ENCODE measurements around the gene CABLES1. TPM values are rescaled to one million over a fixed set of nuclear protein-coding genes. Genes with fewer than 3 reads are reported as not detected.
A peak's percentile ranks its signal among the peaks of the same experiment; 100 is the strongest.
"Not testable (repeated sequence)": the region's sequence is repeated elsewhere in the genome, so short reads cannot be mapped to it uniquely, and the experiment has no call there.

Gene CABLES1, protein sequence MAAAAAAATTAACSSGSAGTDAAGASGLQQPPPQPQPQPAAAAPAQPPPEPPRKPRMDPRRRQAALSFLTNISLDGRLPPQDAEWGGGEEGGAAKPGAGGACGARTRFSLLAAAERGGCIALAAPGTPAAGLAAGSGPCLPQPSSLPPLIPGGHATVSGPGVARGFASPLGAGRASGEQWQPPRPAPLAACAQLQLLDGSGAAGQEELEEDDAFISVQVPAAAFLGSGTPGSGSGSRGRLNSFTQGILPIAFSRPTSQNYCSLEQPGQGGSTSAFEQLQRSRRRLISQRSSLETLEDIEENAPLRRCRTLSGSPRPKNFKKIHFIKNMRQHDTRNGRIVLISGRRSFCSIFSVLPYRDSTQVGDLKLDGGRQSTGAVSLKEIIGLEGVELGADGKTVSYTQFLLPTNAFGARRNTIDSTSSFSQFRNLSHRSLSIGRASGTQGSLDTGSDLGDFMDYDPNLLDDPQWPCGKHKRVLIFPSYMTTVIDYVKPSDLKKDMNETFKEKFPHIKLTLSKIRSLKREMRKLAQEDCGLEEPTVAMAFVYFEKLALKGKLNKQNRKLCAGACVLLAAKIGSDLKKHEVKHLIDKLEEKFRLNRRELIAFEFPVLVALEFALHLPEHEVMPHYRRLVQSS
- total RNA-seq (2014; rRNA removed; shearing (Covaris generic)) = 21.9 and 22.8 TPM in 2 replicates

DNA sequence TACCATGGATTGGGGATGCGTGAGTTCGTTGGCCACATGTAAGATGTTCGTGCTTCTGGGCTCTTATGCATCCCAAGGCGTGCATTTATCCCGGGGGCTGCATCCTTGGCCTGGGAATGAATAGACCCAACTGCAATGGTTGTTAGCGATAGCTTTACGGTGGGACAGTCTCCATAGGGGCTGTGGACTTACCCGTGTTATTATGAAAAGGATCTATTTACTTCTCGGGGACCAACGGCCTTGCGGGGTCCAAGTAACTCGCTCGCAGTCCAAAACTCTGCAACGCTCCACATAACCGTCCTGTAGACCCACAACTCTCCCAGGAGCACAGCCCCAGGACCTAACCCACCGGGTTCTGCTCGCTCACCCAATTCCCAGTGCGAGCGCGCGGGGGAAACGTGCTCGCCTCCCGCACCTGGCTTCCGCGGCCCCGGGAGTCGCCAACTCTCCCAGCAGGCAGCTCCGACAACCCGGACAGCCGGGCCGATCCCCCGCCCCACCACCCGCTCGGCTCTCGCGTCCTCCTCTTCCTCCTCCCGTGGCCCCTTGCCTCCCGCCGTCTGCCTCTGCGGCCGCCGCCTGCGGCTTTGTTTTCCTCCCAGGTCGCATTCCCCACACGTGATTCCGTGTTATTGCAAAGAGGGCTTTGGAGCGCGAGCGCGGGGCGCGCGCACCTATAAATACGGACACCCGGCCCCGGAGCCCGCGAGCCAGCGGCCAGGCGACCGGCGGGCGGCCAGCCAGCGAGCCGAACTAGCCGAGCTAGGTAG is at the start of gene CABLES1:
CABLES1 (plus strand) TSS at position 706 of the 770 bp plus-strand sequence. CDS start 278 bp downstream, outside the sequence.
- Histone ChIP-seq H3K9me3 (replicated peaks) (no peaks in the 10 kb centered on the region), H3K4me1 (peaks cover 8% of the 10 kb centered on the region), H3K27ac (peak within 1 kb of the TSS; percentile 83), H3K27me3 (no peaks in the 10 kb centered on the region), H3K4me3 (peak within 1 kb of the TSS; percentile 78), H3K36me3 (no peaks in the 10 kb centered on the region)
- DNase-seq = peak; percentile 62 to 65

DNA sequence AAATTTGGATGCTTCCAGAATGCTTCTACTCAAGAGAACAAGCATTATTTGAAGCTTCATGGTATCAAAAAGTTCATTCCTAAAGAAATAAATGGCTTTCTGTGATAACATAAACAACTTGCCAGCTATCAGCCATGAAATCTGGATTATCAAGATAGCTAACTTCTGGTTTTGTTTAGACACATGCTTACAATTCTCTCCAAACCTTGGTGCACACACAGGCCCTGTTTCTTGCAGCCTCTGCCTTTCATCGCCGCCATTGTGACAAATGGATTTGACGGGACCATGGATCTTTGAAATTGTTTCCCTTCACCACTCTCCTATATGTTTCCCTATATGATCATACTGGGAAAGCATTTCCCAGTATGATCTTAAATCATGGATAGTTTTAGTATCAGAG is 47.9 kb upstream of the CABLES1 start:
- Histone ChIP-seq H3K36me3 (no peaks in the 10 kb centered on the region), H3K4me1 (no peaks in the 10 kb centered on the region), H3K27me3 (no peaks in the 10 kb centered on the region), H3K4me3 (no peak overlapping the region), H3K9me3 (replicated peaks) (no peaks in the 10 kb centered on the region), H3K27ac (no peak overlapping the region)
- no peak for DNase-seq

DNA sequence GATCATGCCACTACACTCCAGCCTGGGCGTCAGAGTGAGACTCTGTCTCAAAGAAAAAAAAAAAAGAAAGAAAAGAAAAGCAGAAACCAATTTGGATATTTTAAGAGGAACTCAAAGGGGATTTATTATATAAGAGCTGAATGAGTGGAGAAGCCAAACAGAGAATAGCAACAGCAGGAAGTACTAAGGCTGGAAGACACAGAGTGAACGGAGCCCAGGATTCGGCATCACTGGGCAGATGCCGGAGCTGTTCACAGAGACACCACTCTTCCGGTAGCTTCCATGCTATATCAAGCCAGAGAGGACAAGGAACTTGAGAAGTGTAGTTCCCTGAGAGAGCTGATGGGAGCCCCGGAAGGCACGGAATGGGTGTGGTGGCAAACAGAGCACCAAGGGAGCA is 47.0 kb upstream of the CABLES1 start:
- Histone ChIP-seq H3K27ac (no peak overlapping the region), H3K9me3 (replicated peaks) (no peaks in the 10 kb centered on the region), H3K36me3 (no peaks in the 10 kb centered on the region), H3K4me3 (no peak overlapping the region), H3K27me3 (no peaks in the 10 kb centered on the region), H3K4me1 (no peaks in the 10 kb centered on the region)
- DNase-seq = no peak

DNA sequence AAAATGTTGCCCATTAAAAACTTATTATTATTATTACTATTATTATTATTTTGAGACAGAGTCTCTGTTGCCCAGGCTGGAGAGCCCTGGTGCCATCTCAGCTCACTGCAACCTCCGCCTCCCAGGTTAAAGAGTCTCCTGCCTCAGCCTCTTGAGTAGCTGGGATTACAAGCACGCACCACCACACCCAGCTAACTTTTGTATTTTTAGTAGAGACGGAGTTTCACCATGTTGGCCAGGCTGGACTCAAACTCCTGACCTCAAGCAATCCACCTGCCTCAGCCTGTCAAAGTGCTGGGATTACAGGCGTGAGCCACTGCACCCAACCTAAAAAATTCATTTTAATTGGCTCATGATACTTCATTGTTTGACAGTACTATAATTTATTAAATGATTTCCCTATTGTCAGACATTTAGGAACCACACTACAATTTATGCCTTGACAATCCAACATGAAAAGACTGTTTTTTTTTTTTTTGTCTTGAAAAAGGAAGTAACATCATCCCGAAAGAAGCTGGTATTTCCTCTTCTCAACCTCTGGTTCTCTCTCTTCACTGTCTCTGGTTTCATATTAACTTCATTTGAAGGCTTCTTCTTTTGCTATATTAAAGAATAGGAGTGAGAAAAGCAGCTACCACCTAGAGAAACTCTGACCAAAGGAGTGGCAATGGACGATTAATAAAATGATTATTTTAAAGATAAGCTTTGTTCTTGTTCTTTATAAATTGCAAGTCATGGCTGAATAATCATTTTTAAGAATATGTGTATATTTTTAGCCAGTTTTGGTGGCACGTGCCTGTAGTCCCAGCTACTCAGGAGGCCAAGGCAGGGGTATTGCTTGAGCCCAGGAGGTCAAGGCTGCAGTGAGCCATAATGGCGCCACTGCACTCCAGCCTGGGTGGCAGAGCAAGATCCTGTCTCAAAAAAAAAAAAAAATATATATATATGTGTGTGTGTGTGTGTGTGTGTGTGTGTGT is 44.0 kb upstream of the CABLES1 start:
- H3K4me3 ChIP-seq; H3K36me3 ChIP-seq; H3K27ac ChIP-seq; H3K4me1 ChIP-seq; H3K27me3 ChIP-seq; DNase-seq; H3K9me3 ChIP-seq (replicated peaks): not testable (repeated sequence)

DNA sequence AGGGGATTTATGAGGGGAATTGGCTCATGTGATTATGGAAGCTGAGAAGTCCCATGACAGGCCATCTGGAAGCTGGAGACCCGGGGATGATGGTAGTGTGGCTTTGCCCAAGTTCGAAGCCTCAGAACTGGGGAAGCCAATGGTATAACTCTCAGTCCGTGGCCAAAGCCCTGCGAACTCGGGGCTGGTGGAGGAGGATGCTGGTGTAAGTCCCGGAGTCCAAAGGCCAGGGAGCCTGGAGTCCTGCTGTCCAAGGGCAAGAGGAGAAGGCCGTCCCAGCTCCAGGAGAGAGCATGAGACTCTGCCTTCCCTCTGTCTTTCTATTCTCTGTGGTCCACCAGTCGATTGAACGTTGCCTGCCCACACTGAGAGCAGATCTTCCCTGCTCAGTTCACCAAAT is 43.2 kb upstream of the CABLES1 start:
- H3K4me1 ChIP-seq = no peaks in the 10 kb centered on the region
- no peak overlapping the region for H3K4me3 ChIP-seq
- no peaks in the 10 kb centered on the region for H3K9me3 ChIP-seq (replicated peaks)
- no peaks in the 10 kb centered on the region for H3K36me3 ChIP-seq
- no peak overlapping the region for H3K27ac ChIP-seq
- H3K27me3 ChIP-seq = no peaks in the 10 kb centered on the region
- DNase-seq = no peak

DNA sequence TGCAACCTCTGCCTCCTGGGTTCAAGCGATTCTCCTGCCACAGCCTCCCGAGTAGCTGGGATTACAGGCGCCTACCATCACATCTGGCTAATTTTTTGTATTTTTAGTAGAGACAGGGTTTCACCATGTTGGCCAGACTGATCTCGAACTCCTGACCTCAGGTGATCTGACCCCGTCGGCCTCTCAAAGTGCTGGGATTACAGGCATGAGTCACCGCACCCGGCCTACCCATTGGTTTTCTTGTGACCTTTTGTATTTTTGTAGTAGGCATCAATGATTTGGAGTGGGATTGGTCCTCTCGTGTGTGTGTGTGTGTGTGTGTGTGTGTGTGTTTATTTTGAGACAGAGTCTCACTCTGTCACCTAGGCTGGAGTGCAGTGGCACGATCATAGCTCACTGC is 42.2 kb upstream of the CABLES1 start:
- H3K27me3 ChIP-seq; H3K4me1 ChIP-seq; H3K36me3 ChIP-seq; DNase-seq; H3K9me3 ChIP-seq (replicated peaks); H3K4me3 ChIP-seq; H3K27ac ChIP-seq: not testable (repeated sequence)

DNA sequence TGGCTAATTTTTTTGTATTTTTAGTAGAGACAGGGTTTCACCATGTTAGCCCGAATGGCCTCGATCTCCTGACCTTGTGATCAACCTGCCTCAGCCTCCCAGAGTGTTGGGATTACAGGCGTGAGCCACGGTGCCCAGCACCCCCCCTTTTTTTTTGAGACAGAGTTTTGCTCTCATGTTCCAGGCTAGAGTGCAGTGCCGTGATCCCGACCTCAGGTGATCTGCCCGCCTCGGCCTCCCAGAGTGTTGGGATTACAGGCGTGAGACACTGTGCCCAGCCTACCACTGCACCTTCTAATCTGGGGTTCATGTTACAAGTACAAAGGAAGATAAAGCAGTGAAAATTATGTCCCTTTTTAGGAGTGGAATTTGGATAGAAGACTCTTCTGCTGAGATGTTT is 41.5 kb upstream of the CABLES1 start:
- no peaks in the 10 kb centered on the region for H3K36me3 ChIP-seq
- DNase-seq = no peak
- no peak overlapping the region for H3K27ac ChIP-seq
- H3K4me3 ChIP-seq = no peak overlapping the region
- no peaks in the 10 kb centered on the region for H3K27me3 ChIP-seq
- H3K9me3 ChIP-seq (replicated peaks) = no peaks in the 10 kb centered on the region
- H3K4me1 ChIP-seq = no peaks in the 10 kb centered on the region

DNA sequence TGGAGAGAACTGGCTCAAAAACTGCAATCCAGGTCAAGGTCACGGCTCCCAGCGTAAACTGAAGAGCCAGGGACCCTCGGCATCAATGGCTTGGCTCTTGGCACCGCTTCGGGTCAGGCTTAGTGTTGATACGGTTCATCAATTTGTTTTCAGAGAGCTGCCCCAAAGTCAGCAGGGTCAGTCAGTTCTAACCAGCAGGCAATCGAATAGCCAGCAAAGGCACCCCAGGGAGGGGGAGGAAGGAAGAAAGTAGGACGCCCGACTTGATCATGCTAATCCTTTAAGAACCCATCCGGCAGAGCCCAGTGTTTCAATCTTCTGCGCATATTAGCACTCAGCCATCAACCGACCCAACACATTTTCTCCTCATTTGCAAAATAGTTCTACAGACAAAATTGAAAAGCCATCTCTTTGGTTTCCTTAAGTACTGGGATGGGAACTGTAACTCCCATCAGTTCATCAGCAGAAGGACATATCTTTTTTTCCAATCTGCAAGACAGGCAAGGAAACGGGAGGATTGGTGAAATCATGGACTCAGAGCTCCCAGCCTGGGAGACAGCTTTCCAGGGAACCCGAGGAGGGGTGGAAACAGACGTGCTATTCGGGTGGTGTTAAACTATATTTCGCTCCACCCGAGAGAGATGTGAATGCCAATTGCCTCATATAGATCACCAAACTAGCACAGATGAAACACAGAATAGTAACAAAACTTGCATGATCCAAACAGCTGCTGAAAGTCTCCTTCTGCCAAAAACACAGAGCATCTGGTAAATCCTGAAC is 40.7 kb upstream of the CABLES1 start:
- Histone ChIP-seq H3K4me3 (peak overlapping the region; percentile 34), H3K4me1 (no peaks in the 10 kb centered on the region), H3K27me3 (no peaks in the 10 kb centered on the region), H3K36me3 (no peaks in the 10 kb centered on the region), H3K9me3 (replicated peaks) (no peaks in the 10 kb centered on the region), H3K27ac (no peak overlapping the region)
- DNase-seq = no peak

DNA sequence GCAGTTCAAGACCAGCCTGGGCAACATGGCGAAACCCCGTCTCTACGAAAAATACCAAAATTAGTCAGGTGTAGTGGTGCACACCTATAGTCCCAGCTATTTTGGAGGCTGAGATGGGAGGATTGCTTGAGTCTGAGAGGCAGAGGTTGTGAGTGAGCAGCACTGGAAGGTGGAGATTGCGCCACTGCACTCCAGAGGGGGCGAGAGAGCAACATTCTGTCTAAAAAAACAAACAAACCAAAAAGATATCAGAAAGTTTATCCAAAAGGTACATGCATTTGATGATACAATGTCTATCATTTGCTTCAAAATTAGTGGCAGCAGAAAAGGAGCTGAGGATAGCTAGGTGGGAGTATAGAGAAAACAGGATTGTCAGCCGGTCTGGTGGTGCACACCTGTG is 39.8 kb upstream of the CABLES1 start:
- H3K27ac ChIP-seq = no peak overlapping the region
- H3K27me3 ChIP-seq = no peaks in the 10 kb centered on the region
- H3K36me3 ChIP-seq = no peaks in the 10 kb centered on the region
- H3K4me1 ChIP-seq = no peaks in the 10 kb centered on the region
- no peaks in the 10 kb centered on the region for H3K9me3 ChIP-seq (replicated peaks)
- no peak for DNase-seq
- H3K4me3 ChIP-seq = no peak overlapping the region

DNA sequence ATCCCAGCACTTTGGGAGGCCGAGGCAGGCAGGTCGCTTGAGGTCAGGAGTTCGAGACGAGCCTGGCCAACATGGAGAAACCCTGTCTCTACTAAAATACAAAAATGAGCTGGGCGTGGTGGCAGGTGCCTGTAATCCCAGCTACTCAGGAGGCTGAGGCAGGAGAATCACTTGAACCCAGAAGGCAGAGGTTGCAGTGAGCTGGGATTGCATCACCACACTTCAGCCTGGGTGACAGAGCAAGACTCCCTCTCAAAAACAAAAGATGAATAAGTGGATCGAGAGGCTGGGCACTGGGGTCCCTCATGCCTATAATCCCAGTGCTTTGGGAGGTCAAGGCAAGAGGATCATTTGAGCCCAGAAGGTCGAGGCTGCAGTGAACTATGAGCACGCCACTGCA is 38.3 kb upstream of the CABLES1 start:
- H3K4me1 ChIP-seq; H3K36me3 ChIP-seq; H3K4me3 ChIP-seq; H3K9me3 ChIP-seq (replicated peaks); DNase-seq; H3K27ac ChIP-seq; H3K27me3 ChIP-seq: not testable (repeated sequence)

DNA sequence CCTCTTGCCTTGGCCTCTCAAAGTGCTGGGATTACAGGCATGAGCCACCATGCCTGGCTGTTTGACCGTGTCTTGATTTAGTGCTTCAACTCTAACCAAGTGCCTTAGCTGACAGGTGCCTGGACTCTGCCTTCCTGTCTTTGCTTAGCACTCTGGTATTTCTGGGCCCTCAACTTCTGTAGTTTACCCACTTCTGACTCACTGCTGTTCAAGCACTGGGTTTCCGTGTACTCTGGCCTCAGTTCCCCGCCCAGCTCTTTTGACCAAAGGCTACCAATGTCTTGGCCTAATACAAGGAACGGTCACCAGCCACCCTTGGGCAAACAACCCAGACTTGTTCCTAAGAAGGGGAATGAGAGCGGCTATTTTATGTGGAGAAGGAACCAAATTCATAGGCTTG is 35.7 kb upstream of the CABLES1 start:
- Histone ChIP-seq H3K27me3 (no peaks in the 10 kb centered on the region), H3K4me1 (no peaks in the 10 kb centered on the region), H3K36me3 (no peaks in the 10 kb centered on the region), H3K27ac (no peak overlapping the region), H3K4me3 (no peak overlapping the region), H3K9me3 (replicated peaks) (no peaks in the 10 kb centered on the region)
- no peak for DNase-seq

DNA sequence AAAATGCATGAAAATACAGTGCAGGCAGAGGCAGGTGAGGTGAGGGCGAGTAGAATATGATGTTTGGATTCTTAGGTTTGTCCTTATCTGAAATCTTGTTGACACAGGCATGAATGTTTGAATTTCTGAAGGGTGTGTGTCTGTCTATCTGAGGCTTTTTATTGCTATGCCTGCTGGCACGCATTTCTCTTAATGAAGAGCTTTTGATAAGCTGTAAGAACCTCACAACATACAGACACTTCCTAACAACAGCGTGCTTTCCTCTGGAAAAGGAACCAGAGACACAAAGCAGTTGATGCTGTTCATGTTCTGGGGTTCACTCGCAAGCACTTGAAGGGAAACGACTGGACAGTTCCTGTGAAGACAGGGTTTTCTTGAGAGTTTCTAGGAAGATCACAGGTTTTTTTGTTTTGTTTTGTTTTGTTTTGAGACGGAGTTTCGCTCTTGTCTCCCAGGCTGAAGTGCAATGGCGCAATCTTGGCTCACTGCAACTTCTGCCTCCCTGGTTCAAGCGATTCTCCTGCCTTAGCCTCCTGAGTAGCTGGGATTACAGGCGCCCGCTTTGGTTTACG is 33.3 kb upstream of the CABLES1 start:
- DNase-seq = no peak
- Histone ChIP-seq H3K4me1 (peaks cover 12% of the 10 kb centered on the region), H3K9me3 (replicated peaks) (no peaks in the 10 kb centered on the region), H3K36me3 (no peaks in the 10 kb centered on the region), H3K4me3 (no peak overlapping the region), H3K27me3 (no peaks in the 10 kb centered on the region), H3K27ac (no peak overlapping the region)

DNA sequence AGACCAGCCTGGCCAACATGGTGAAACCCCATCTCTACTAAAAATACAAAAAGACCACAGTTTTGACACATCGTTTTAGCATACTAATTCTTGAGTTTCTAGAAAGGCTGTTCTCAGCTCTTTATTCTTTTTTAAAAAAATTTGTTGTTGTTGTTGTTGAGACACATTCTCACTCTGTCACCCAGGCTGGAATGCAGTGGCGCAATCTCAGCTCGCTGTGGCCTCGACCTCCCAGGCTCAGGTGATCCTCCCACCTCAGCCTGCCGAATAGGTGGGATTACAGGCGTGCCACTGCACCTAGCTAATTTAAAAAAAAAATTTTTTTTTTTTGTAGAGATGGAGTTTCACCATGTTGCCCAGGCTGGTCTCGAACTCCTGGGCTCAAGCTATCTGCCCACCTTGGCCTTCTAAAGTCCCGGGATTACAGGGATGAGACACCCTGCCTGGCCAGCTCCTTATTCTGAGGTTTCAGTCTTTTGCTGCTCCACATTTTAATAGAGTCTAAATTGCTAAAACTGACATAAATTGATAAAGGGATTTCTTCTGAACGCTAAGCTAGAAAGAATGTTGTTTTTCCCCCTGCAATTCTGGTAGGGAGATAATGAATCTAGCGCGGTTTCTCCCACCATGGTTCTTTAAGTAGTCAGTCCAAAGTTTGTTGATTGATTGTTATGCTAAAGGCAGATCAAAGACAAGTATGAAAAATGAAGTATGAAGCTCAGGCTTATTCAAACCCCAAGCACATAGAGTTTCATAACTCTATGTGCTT is 32.6 kb upstream of the CABLES1 start:
- Histone ChIP-seq H3K36me3 (no peaks in the 10 kb centered on the region), H3K27ac (no peak overlapping the region), H3K27me3 (no peaks in the 10 kb centered on the region), H3K4me3 (no peak overlapping the region), H3K9me3 (replicated peaks) (no peaks in the 10 kb centered on the region), H3K4me1 (peaks cover 16% of the 10 kb centered on the region)
- no peak for DNase-seq
